HG03064 (cell line): ENCODE results near the gene RAB24.
"Not testable (repeated sequence)": the region's sequence is repeated elsewhere in the genome, so short reads cannot be mapped to it uniquely, and the experiment has no call there.

Experiments used
- ATAC-seq: cut with Tn5 transposase; IDR thresholded peaks from one replicate; pipeline ENCODE4 v1.9.1; 2021; ENCODE audit warnings: low read depth; ENCODE audit not compliant: unreplicated experiment

RAB24 gene

GRCh38 chr5:177311723-177312648, 8.5 kb upstream of the RAB24 start, which contains the start of gene MXD3:
Gene MXD3, minus strand, starts transcription at chr5:177311898. Its CDS starts 68 bp downstream, at chr5:177311830.
- ATAC-seq: peak; percentile 65

- peak; percentile 4 for ATAC-seq
Measured at GRCh38 chr5:177311392-177311722, 7.8 kb upstream of the RAB24 start.

GRCh38 chr5:177310757-177311391, 7.4 kb upstream of the RAB24 start:
- no peak for ATAC-seq

- no peak for ATAC-seq
Measured at GRCh38 chr5:177310332-177310731, 6.8 kb upstream of the RAB24 start.

GRCh38 chr5:177309351-177310191, 6.1 kb upstream of the RAB24 start:
- no peak for ATAC-seq

- no peak for ATAC-seq
Measured at GRCh38 chr5:177308740-177309139, 5.2 kb upstream of the RAB24 start.

- ATAC-seq: no peak
Measured at GRCh38 chr5:177307544-177308363, 4.2 kb upstream of the RAB24 start.

GRCh38 chr5:177306674-177307543, 3.4 kb upstream of the RAB24 start:
- no peak for ATAC-seq

GRCh38 chr5:177306103-177306640, 2.7 kb upstream of the RAB24 start:
- ATAC-seq: not testable (repeated sequence)

GRCh38 chr5:177304392-177305119, 1.0 kb upstream of the RAB24 start:
- no peak for ATAC-seq

- no peak for ATAC-seq
Measured at GRCh38 chr5:177303925-177304391, 439 bp upstream of the RAB24 start.

- no peak for ATAC-seq
Measured at GRCh38 chr5:177302354-177303110, 987 bp downstream of the RAB24 start.

- ATAC-seq: no peak
Measured at GRCh38 chr5:177301503-177302165, 1.9 kb downstream of the RAB24 start.

- no peak for ATAC-seq
Measured at GRCh38 chr5:177300951-177301350, 2.6 kb downstream of the RAB24 start.

GRCh38 chr5:177300236-177300880, 3.2 kb downstream of the RAB24 start:
- ATAC-seq: no peak

- no peak for ATAC-seq
Measured at GRCh38 chr5:177299697-177300096, 3.8 kb downstream of the RAB24 start.
